Measurements from ENCODE around the gene MYBPC3.

MYBPC3 gene

DNA sequence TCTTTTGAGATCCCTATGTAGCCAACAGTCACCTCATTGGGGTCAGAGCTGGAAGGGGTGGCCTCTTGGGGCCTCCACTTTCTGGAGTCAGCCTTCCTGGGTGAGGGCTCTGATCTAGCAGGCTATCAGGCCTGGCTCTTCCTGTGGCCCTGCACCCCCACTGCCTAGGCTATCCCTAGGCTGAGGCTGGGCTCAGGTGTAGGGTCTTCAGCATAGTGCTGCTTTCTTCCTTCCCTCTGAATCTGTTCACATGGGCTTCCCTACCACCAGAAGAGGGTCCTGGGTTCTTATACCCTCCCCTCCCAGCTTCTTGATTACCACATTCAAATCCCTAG is 26.3 kb upstream of the MYBPC3 start:
- TF ChIP-seq, protein P1, sequence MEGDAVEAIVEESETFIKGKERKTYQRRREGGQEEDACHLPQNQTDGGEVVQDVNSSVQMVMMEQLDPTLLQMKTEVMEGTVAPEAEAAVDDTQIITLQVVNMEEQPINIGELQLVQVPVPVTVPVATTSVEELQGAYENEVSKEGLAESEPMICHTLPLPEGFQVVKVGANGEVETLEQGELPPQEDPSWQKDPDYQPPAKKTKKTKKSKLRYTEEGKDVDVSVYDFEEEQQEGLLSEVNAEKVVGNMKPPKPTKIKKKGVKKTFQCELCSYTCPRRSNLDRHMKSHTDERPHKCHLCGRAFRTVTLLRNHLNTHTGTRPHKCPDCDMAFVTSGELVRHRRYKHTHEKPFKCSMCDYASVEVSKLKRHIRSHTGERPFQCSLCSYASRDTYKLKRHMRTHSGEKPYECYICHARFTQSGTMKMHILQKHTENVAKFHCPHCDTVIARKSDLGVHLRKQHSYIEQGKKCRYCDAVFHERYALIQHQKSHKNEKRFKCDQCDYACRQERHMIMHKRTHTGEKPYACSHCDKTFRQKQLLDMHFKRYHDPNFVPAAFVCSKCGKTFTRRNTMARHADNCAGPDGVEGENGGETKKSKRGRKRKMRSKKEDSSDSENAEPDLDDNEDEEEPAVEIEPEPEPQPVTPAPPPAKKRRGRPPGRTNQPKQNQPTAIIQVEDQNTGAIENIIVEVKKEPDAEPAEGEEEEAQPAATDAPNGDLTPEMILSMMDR (IDR thresholded peaks at IDR 0.05), result no peak

DNA sequence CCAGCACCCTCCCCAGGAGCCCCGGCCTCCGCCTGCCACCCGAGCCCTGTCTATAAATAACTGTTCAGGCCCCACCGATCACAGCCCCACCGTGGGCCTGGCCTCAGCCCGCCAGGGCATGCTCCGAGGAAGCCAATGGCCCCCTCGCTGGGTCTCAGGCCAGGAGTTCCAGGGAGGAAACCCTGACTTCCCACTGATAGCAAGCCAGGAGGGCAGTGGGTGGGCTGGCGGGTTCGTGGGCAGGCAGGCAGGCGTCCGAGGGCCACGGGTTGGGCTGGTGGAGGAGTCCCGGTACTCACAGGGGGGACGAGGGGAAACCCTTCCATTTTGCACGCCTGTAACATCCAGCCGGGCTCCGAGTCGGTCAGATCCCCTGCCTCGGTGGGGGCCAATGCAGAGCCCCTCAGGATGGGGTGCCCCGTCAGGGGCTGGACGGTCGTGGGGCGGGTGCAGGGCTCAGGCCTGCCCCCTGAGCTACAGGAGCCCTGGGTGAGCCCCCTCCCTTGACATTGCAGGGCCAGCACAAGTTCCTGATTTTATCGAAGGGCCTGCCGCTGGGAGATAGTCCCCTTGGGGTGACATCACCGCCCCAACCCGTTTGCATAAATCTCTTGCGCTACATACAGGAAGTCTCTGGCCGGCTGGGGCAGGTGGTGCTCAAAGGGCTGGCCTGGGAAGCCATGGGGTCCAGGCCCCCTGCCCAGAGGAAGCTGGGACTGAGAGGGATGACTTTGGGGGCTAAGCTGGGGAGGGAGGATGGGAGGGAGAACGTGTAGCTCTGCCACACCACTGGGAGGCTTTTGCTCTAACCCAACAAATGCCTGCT is 25.7 kb upstream of the MYBPC3 start, which contains the start of gene SPI1:
Gene SPI1, minus strand, starts transcription at position 538 of the 826 bp plus-strand sequence. Its CDS starts 194 bp downstream, at position 344.
- TF ChIP-seq, protein P1 (IDR thresholded peaks at IDR 0.05), result no peak

DNA sequence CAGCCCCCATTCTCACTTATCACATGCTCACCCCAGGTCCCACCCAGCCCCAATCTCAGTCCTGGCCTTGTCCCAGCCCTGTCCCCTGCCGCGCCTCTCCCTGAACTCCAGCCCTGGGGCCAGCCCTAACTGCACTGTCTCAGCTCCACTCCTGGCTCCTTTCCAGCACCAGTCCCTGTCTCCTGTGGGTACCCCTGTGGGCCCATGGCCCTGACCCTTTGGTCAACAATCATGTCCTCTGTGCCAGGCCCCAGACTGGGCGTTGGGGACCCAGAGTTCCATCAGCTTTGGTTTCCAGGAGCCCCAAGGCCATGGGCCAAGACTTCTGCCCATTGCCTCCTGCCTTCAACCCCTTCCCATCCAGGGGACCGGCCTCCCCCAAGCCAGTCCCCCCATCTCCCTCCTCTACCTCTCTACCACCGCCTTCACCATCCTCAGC is 25.1 kb upstream of the MYBPC3 start:
- TF ChIP-seq, protein P1 (IDR thresholded peaks at IDR 0.05), result no peak

DNA sequence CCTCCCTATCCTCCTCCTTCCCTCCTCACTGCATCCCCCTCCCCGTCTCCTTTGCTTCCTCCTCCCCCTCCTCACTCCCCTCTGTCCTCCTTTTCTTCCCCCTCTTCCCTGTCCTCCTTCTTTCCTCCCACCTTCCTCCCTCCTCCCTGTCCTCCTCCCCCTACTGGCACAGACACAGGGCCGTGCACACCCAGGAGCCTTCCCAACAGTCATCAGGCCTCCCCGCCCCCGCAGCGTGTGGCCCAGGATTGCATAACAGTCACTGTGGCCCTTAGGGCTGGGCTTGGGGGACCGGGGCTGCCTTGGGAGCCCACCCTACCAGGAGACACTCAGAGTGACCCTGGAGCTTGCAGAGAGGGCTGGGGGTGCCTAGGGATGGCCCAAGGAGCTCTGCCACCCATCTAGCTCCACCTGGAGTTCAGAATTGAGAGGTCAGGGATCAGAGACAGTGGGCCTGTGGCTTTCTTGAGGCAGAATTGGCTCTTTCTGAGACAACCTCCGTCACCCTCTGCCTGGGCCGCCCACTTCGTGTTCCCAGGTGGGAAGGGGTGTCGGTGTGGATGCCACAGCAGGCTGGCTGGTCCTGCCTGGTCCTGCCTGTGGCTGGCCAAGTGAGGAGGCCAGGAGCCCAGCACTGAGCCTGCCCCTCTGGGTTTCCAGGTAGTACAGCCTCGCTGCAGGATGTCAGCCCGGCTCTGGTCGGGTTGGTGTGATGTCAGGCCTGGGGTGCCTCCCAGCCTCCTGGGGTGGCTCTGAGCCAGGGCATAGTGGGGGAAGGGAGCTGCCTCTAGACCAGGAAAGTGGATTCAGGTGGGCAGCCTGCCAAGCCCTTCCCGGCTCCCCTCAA is 24.2 kb upstream of the MYBPC3 start:
- TF ChIP-seq, protein P1 (IDR thresholded peaks at IDR 0.05), result no peak

DNA sequence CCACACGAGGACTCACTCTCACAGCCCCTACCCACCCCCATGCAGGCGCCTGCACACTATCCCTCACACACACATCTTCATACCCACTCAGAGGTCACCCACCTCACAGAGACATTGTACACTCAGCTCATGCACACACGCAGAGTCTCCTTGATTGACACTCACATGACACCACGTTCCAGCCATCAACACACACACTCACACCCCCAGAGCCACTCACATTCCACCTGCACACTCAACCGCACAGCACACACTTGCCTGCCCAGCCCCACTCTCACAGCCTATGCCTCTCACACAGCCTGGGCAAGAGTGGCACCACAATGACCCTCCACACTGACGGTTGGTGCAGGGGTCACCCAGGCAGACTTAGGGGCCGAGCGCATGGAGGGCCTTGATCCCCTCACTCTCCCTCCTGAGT is 23.6 kb upstream of the MYBPC3 start:
- TF ChIP-seq, protein P1 (IDR thresholded peaks at IDR 0.05), result no peak

DNA sequence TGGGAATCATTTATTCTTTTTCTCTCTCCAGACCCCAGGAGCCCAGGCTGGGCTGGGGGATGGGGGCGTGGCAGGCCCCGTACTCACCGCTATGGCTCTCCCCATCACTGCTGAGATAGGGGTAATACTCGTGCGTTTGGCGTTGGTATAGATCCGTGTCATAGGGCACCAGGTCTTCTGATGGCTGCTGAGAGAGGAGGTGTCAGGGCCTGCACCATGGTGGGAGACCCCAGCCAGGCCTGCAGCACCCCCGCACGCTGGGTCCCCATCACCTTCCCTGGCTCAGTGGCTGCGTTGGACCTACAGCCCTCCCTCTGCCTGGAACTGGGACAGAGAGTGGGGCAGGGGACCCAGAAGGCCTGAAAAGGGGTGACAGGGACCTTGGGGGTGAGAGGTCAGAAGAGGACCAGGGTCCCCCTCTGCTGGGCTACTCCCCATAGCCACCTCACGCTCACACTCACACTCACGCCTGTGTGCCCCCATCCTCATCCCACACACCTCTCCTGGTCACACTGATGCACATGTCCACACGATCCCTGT is 23.1 kb upstream of the MYBPC3 start:
- TF ChIP-seq, protein P1 (IDR thresholded peaks at IDR 0.05), result no peak

DNA sequence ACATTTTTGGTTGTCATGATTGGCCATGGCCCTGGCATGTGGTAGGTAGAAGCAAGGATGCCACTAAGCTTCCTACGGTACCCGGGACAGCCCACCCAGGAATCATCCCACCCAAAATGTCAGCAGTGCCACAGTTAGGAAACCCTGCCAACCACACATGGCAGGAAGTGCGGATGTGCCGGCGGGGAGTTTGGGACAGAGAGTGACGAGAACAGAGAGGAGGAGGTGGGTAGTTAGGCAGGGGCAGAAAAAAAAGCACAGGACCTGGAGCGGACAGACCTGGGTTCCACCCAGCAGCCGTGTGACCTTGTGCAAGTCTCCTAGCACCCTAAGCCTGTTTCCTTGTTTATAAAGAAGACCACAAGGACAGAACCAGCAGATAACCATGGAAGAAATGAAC is 22.5 kb upstream of the MYBPC3 start:
- TF ChIP-seq, protein P1 (IDR thresholded peaks at IDR 0.05), result no peak
